IMR-90 (cell line): ENCODE measurements around the gene NRM. TPM values are rescaled to one million over a fixed set of nuclear protein-coding genes. Genes with fewer than 3 reads are reported as not detected.

Experiments used
- microRNA-seq, 2 experiments: library from miRNA; stranded (forward) in 1 of 2; unstranded in 1 of 2; fragments of 10-50 nt in 1 of 2; fragments of <30 nt in 1 of 2; gene quantifications in 1 of 2; microRNA quantifications in 1 of 2; one replicate each; pipeline versions ENCODE3 to v1.1.0; 2013 to 2020; ENCODE audit not compliant: insufficient read depth in 1 of 2, insufficient read length in 1 of 2, unreplicated experiment in 1 of 2
- polyA plus RNA-seq, 3 experiments: library from polyadenylated mRNA; depleted of rRNA; stranded (reverse); fragments of >200 nt; gene quantifications; 2 replicates each; pipeline ENCODE4 v1.2.3, GENCODE V29; 2012; ENCODE audit warnings: low replicate concordance in 1 of 3
- small RNA-seq, 5 experiments: library from RNA; depleted of rRNA; stranded (forward); fragments of <200 nt; gene quantifications; one replicate each; pipeline ENCODE3, GENCODE V24; 2012
- total RNA-seq: library from RNA; depleted of rRNA; stranded (reverse); fragments of >200 nt; gene quantifications from 2 replicates; pipeline ENCODE4 v1.2.3, GENCODE V29; 2012; rRNA removed

NRM gene
- total and polyA plus RNA-seq, 2 of the 4 experiments (the other 2 are of a cell fraction): 2.2 to 27.0 TPM

Small RNAs within 50 kb of the gene (microRNA-seq; reads per million reads assigned to microRNA genes)
- gene RF00019 (ENCODE audit: insufficient read depth, insufficient read length): not detected

Small RNAs within 50 kb of the gene (small RNA-seq; reads per million reads assigned to genes)
- gene RF00019: 0 reads per million in 5 experiments

Other genes with a start within 250 kb of the NRM start
- gene HLA-E, start 201.5 kb downstream of the NRM start, total RNA-seq: 84.8 and 85.8 TPM in 2 replicates
- 83.6 and 91.4 TPM in 2 replicates for gene HLA-E, start 201.5 kb downstream of the NRM start, polyA plus RNA-seq (2012; rRNA removed)
- 33.9 and 40.5 TPM in 2 replicates for gene GNL1, start 134.5 kb downstream of the NRM start, total RNA-seq
- 43.7 and 44.0 TPM in 2 replicates for gene GNL1, start 134.5 kb downstream of the NRM start, polyA plus RNA-seq (2012; rRNA removed)
- gene PRR3, start 133.7 kb downstream of the NRM start, total RNA-seq: 7.2 TPM in 2 replicates
- 16.7 and 17.3 TPM in 2 replicates for gene PRR3, start 133.7 kb downstream of the NRM start, polyA plus RNA-seq (2012; rRNA removed)
- gene ABCF1, start 119.5 kb downstream of the NRM start, total RNA-seq: 47.5 and 48.6 TPM in 2 replicates
- gene ABCF1, start 119.5 kb downstream of the NRM start, polyA plus RNA-seq (2012; rRNA removed): 35.8 and 39.1 TPM in 2 replicates
- 16.1 and 18.8 TPM in 2 replicates for gene PPP1R10, start 73.7 kb downstream of the NRM start, total RNA-seq
- gene PPP1R10, start 73.7 kb downstream of the NRM start, polyA plus RNA-seq (2012; rRNA removed): 21.2 TPM in 2 replicates
- 71.7 and 82.3 TPM in 2 replicates for gene MRPS18B, start 73.1 kb downstream of the NRM start, total RNA-seq
- 51.2 and 59.8 TPM in 2 replicates for gene MRPS18B, start 73.1 kb downstream of the NRM start, polyA plus RNA-seq (2012; rRNA removed)
- gene ATAT1, start 64.1 kb downstream of the NRM start, total RNA-seq: 3.3 and 5.6 TPM in 2 replicates
- 13.2 and 15.5 TPM in 2 replicates for gene ATAT1, start 64.1 kb downstream of the NRM start, polyA plus RNA-seq (2012; rRNA removed)
- 1.1 and 1.4 TPM in 2 replicates for gene C6orf136, start 43.9 kb downstream of the NRM start, total RNA-seq
- gene C6orf136, start 43.9 kb downstream of the NRM start, polyA plus RNA-seq (2012; rRNA removed): 11.7 and 12.8 TPM in 2 replicates
- gene DHX16, start 18.0 kb downstream of the NRM start, total RNA-seq: 43.9 and 48.4 TPM in 2 replicates
- gene DHX16, start 18.0 kb downstream of the NRM start, polyA plus RNA-seq (2012; rRNA removed): 47.9 and 48.3 TPM in 2 replicates
- 31.9 and 32.8 TPM in 2 replicates for gene PPP1R18, start 4.3 kb downstream of the NRM start, total RNA-seq
- gene PPP1R18, start 4.3 kb downstream of the NRM start, polyA plus RNA-seq (2012; rRNA removed): 129 and 134 TPM in 2 replicates
- gene MDC1, start 26.3 kb upstream of the NRM start, total RNA-seq: 3.6 and 4.5 TPM in 2 replicates
- gene MDC1, start 26.3 kb upstream of the NRM start, polyA plus RNA-seq (2012; rRNA removed): 12.1 and 12.4 TPM in 2 replicates
- gene TUBB, start 29.4 kb upstream of the NRM start, total RNA-seq: 1,207 and 1,401 TPM in 2 replicates
- gene TUBB, start 29.4 kb upstream of the NRM start, polyA plus RNA-seq (2012; rRNA removed): 2,004 and 2,008 TPM in 2 replicates
- gene FLOT1, start 51.7 kb upstream of the NRM start, total RNA-seq: 96.2 and 104 TPM in 2 replicates
- 161 and 162 TPM in 2 replicates for gene FLOT1, start 51.7 kb upstream of the NRM start, polyA plus RNA-seq (2012; rRNA removed)
- gene IER3, start 53.6 kb upstream of the NRM start, total RNA-seq: 38.4 and 65.8 TPM in 2 replicates
- gene IER3, start 53.6 kb upstream of the NRM start, polyA plus RNA-seq (2012; rRNA removed): 159 and 163 TPM in 2 replicates
- 5.6 and 6.7 TPM in 2 replicates for gene DDR1, start 193.5 kb upstream of the NRM start, total RNA-seq
- 17.8 and 19.6 TPM in 2 replicates for gene DDR1, start 193.5 kb upstream of the NRM start, polyA plus RNA-seq (2012; rRNA removed)
- 6.9 and 13.4 TPM in 2 replicates for gene GTF2H4, start 217.2 kb upstream of the NRM start, total RNA-seq
- 29.5 and 30.8 TPM in 2 replicates for gene GTF2H4, start 217.2 kb upstream of the NRM start, polyA plus RNA-seq (2012; rRNA removed)
- gene VARS2, start 223.3 kb upstream of the NRM start, total RNA-seq: 6.9 and 7.2 TPM in 2 replicates
- 13.3 and 14.0 TPM in 2 replicates for gene VARS2, start 223.3 kb upstream of the NRM start, polyA plus RNA-seq (2012; rRNA removed)
- not detected in 2 replicates for gene SFTA2, start 241.2 kb upstream of the NRM start, total RNA-seq
- not detected in 2 replicates for gene SFTA2, start 241.2 kb upstream of the NRM start, polyA plus RNA-seq (2012; rRNA removed)
- not detected in 2 replicates for gene MUCL3, start 250.0 kb upstream of the NRM start, total RNA-seq
- gene MUCL3, start 250.0 kb upstream of the NRM start, polyA plus RNA-seq (2012; rRNA removed): not detected in 2 replicates